ENCODE measurements around the gene REST.

GRCh38 chr4:56927196-56927595 is 19.5 kb downstream of the REST start:
- no peak for TF ChIP-seq CTCF (optimal IDR thresholded peaks at IDR 0.05 in 1 of 3, IDR thresholded peaks at IDR 0.05 in 1 of 3, conservative IDR thresholded peaks at IDR 0.05 in 1 of 3; ENCODE audit: extremely low read depth in 1 of 3, insufficient read depth in 2 of 3, low read length in 3 of 3)
- TF ChIP-seq EZH2 (IDR thresholded peaks at IDR 0.05; ENCODE audit: low read length): no peak

Measured in keratinocyte (primary cell).